OCI-M1 (cell line): ENCODE data around the gene IGSF23.

Experiments
- DNase-seq: peaks from one replicate; lab custom pipeline; 2025; lab: John Stamatoyannopoulos, UW

IGSF23 gene

GRCh38 chr19:44641501-44642265 is 28.3 kb downstream of the IGSF23 start:
- no peak for DNase-seq

GRCh38 chr19:44642377-44642776 is 29.0 kb downstream of the IGSF23 start:
- peak; percentile 69 for DNase-seq

- peak; percentile 84 for DNase-seq
Observed at GRCh38 chr19:44643605-44644401, 30.4 kb downstream of the IGSF23 start, which contains the start of gene PVR. TSS of gene PVR (plus strand) at chr19:44643910. CDS start at chr19:44644097, 187 bp downstream.

- DNase-seq: peak; percentile 78
Observed at GRCh38 chr19:44644402-44645016, 31.1 kb downstream of the IGSF23 start.

- DNase-seq: no peak
Observed at GRCh38 chr19:44645407-44646048, 32.2 kb downstream of the IGSF23 start.

GRCh38 chr19:44646049-44646416 is 32.7 kb downstream of the IGSF23 start:
- no peak for DNase-seq

- no peak for DNase-seq
Observed at GRCh38 chr19:44647144-44647543, 33.8 kb downstream of the IGSF23 start.

- DNase-seq: no peak
Observed at GRCh38 chr19:44648631-44649251, 35.4 kb downstream of the IGSF23 start.

GRCh38 chr19:44649578-44650145 is 36.3 kb downstream of the IGSF23 start:
- no peak for DNase-seq

GRCh38 chr19:44653343-44653742 is 40.0 kb downstream of the IGSF23 start:
- DNase-seq: no peak

- DNase-seq: no peak
Observed at GRCh38 chr19:44653977-44654774, 40.8 kb downstream of the IGSF23 start.

- DNase-seq: peak; percentile 90
Observed at GRCh38 chr19:44657211-44657921, 44.0 kb downstream of the IGSF23 start.

- DNase-seq: no peak
Observed at GRCh38 chr19:44658069-44658733, 44.8 kb downstream of the IGSF23 start.

- DNase-seq: no peak
Observed at GRCh38 chr19:44660081-44660480, 46.7 kb downstream of the IGSF23 start.

GRCh38 chr19:44661205-44661604 is 47.8 kb downstream of the IGSF23 start:
- no peak for DNase-seq

- DNase-seq: no peak
Observed at GRCh38 chr19:44661904-44662303, 48.5 kb downstream of the IGSF23 start.

- DNase-seq: no peak
Observed at GRCh38 chr19:44662691-44663385, 49.5 kb downstream of the IGSF23 start.

- DNase-seq: no peak
Observed at GRCh38 chr19:44663996-44664395, 50.6 kb downstream of the IGSF23 start.

- no peak for DNase-seq
Observed at GRCh38 chr19:44664976-44665375, 51.6 kb downstream of the IGSF23 start.
